ENCODE measurements around the gene ST3GAL3. TPM values are rescaled to one million over a fixed set of nuclear protein-coding genes. Genes with fewer than 3 reads are reported as not detected.

Gene ST3GAL3
- total RNA-seq, 1 donor from 2014 or later, result 16.5 TPM

- Mint-ChIP-seq H3K4me1 (ENCODE audit: low read depth, unreplicated experiment) (no peaks in the 10 kb centered on the region), H3K27me3 (ENCODE audit: unreplicated experiment) (peaks cover 2% of the 10 kb centered on the region), H3K36me3 (ENCODE audit: unreplicated experiment) (peaks cover 5% of the 10 kb centered on the region), H3K4me3 (ENCODE audit: unreplicated experiment) (no peak overlapping the region), H3K9me3 (ENCODE audit: unreplicated experiment) (no peaks in the 10 kb centered on the region), H3K27ac (ENCODE audit: unreplicated experiment) (no peak overlapping the region)
- DNase-seq, result no peak
- no peak for TF ChIP-seq CTCF (IDR thresholded peaks at IDR 0.05; ENCODE audit: partially characterized antibody, unreplicated experiment)
Measured at GRCh38 chr1:43666608-43667007, 40.7 kb upstream of the ST3GAL3 start.

GRCh38 chr1:43668956-43669355, 38.4 kb upstream of the ST3GAL3 start:
- DNase-seq, result no peak
- TF ChIP-seq CTCF (IDR thresholded peaks at IDR 0.05; ENCODE audit: partially characterized antibody, unreplicated experiment), result no peak
- Mint-ChIP-seq H3K27me3 (ENCODE audit: unreplicated experiment) (peaks cover under 1% of the 10 kb centered on the region), H3K4me3 (ENCODE audit: unreplicated experiment) (no peak overlapping the region), H3K4me1 (ENCODE audit: low read depth, unreplicated experiment) (no peaks in the 10 kb centered on the region), H3K27ac (ENCODE audit: unreplicated experiment) (no peak overlapping the region), H3K36me3 (ENCODE audit: unreplicated experiment) (peaks cover 5% of the 10 kb centered on the region), H3K9me3 (ENCODE audit: unreplicated experiment) (no peaks in the 10 kb centered on the region)

GRCh38 chr1:43669878-43670277, 37.5 kb upstream of the ST3GAL3 start:
- H3K9me3 Mint-ChIP-seq (ENCODE audit: unreplicated experiment), result no peaks in the 10 kb centered on the region

DNA sequence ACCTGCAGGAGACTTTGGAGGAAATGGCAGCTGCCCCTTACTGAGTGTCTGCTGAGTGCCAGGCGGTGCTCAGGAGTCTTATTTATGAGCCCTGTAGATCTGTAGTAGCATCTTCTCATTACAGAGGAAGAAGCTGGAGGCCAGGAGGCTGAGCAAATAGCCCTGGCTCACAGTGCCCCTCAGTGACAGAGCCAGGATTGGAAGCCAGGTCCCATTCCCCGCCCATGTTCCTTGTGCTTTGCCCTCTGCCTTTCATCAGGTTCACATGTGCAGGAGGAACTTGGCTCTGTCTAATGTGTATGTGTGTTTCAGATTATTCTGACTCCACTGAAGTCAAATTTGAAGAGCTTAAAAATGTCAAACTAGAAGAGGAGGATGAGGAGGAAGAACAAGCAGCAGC, 36.1 kb upstream of the ST3GAL3 start:
- H3K4me1 Mint-ChIP-seq (ENCODE audit: low read depth, unreplicated experiment), result no peaks in the 10 kb centered on the region
- H3K9me3 Mint-ChIP-seq (ENCODE audit: unreplicated experiment), result no peaks in the 10 kb centered on the region
- H3K27ac Mint-ChIP-seq (ENCODE audit: unreplicated experiment), result no peak overlapping the region
- H3K27me3 Mint-ChIP-seq (ENCODE audit: unreplicated experiment), result no peaks in the 10 kb centered on the region
- peaks cover 5% of the 10 kb centered on the region for H3K36me3 Mint-ChIP-seq (ENCODE audit: unreplicated experiment)
- DNase-seq, result no peak
- no peak overlapping the region for H3K4me3 Mint-ChIP-seq (ENCODE audit: unreplicated experiment)
- no peak for TF ChIP-seq CTCF (IDR thresholded peaks at IDR 0.05; ENCODE audit: partially characterized antibody, unreplicated experiment)

More at GRCh38 chr1:43669878-43670277, 37.5 kb upstream of the ST3GAL3 start:
- peaks cover 5% of the 10 kb centered on the region for H3K36me3 Mint-ChIP-seq (ENCODE audit: unreplicated experiment)
- no peak for TF ChIP-seq CTCF (IDR thresholded peaks at IDR 0.05; ENCODE audit: partially characterized antibody, unreplicated experiment)
- no peak overlapping the region for H3K27ac Mint-ChIP-seq (ENCODE audit: unreplicated experiment)
- no peaks in the 10 kb centered on the region for H3K27me3 Mint-ChIP-seq (ENCODE audit: unreplicated experiment)
- no peak for DNase-seq
- no peaks in the 10 kb centered on the region for H3K4me1 Mint-ChIP-seq (ENCODE audit: low read depth, unreplicated experiment)
- no peak overlapping the region for H3K4me3 Mint-ChIP-seq (ENCODE audit: unreplicated experiment)

DNA sequence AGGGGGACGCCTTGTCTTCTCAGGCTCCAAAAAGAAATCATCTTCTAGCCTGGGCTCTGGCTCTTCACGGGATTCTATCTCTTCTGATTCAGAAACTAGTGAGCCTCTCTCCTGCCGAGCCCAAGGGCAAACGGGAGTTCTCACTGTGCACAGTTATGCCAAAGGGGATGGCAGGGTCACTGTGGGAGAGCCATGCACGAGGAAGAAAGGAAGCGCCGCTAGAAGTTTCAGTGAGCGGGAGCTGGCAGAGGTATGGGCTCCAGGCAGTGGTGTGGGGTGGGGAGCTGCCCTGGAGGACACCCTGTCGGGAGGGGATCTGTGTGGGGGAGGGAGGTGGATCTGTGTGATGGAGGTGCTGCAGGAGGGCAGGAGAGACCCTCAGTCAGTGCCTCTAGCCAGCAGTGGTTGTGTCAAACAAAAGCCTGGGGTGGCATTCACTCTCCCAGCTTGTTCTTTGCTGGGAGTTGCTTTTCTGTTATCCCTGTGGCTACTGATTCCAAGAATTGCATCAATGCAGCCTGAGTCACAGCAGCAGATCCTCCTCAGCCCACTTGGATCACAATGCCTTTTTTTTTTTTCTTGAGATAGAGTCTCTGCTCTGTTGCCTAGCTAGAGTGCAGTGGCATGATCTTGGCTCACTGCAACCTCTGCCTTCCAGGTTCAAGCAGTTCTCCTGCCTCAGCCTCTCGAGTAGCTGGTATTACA, 35.6 kb upstream of the ST3GAL3 start:
- H3K27me3 Mint-ChIP-seq (ENCODE audit: unreplicated experiment), result no peaks in the 10 kb centered on the region
- no peaks in the 10 kb centered on the region for H3K4me1 Mint-ChIP-seq (ENCODE audit: low read depth, unreplicated experiment)
- no peaks in the 10 kb centered on the region for H3K9me3 Mint-ChIP-seq (ENCODE audit: unreplicated experiment)
- peaks cover 5% of the 10 kb centered on the region for H3K36me3 Mint-ChIP-seq (ENCODE audit: unreplicated experiment)
- TF ChIP-seq CTCF (IDR thresholded peaks at IDR 0.05; ENCODE audit: partially characterized antibody, unreplicated experiment), result no peak
- no peak overlapping the region for H3K27ac Mint-ChIP-seq (ENCODE audit: unreplicated experiment)
- DNase-seq, result no peak
- H3K4me3 Mint-ChIP-seq (ENCODE audit: unreplicated experiment), result no peak overlapping the region
